GM21786 (cell line): Measurements from ENCODE around the gene HSFY1.
"Not testable (repeated sequence)": the region's sequence is repeated elsewhere in the genome, so short reads cannot be mapped to it uniquely, and the experiment has no call there.

Experiments
- ATAC-seq: cut with Tn5 transposase; IDR thresholded peaks from one replicate; pipeline ENCODE4 v1.9.1; 2021; ENCODE audit not compliant: unreplicated experiment

HSFY1 gene

GRCh38 chrY:18546420-18546819, at the start of gene HSFY1:
HSFY1 (plus strand) TSS chrY:18546720; CDS start chrY:18546788, 68 bp downstream.
- ATAC-seq: not testable (repeated sequence)

- not testable (repeated sequence) for ATAC-seq
These were observed 42.3 kb upstream of the HSFY1 start for GRCh38 chrY:18504266-18504665.

- not testable (repeated sequence) for ATAC-seq
These were observed 15.4 kb upstream of the HSFY1 start for GRCh38 chrY:18530995-18531655.

- not testable (repeated sequence) for ATAC-seq
These were observed 7.6 kb upstream of the HSFY1 start for GRCh38 chrY:18538952-18539351.

DNA sequence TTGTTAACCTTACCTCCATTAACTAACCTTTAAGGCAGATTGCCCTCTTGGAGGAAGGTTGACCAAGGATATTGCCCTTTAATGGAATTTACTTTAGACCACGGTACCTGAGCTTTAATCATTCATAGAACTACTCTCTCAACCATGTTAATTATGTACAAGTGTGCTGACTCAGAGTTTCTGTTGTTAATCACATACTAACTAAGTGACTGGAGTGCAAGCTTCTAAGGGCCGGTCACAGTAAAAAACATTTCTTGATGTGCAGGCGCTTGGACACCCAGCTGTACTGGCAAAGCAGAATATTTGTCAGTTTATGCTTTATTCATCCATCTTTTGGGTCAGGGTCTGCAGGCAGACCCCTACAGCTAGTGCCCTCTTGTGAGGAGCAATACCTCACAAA, 6.6 kb downstream of the HSFY1 start:
- ATAC-seq: not testable (repeated sequence)

DNA sequence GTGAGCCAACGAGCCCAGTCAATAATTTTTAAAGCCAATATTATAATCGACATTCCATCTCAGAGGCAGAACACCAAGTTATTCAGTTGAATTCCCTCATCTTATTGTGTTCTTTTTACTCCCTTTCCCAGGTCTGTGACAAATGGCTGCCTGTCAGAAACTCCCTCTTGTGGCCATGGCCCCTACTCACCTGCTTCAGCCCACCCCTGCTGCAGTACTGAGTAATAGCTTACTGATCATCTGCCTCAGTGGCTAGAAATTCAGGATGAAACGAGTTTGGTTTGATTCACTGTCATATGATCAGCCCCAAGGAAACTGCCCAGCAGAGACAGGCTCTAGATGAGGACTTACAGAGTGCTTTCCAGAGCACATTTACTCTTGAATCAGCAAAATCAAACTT, 19.4 kb downstream of the HSFY1 start:
- not testable (repeated sequence) for ATAC-seq
